ENCODE measurements around the gene MGME1. TPM values are rescaled to one million over a fixed set of nuclear protein-coding genes. Genes with fewer than 3 reads are reported as not detected.

The MGME1 gene
- total RNA-seq, 3 donors from 2014 or later: 10.9 to 25.9 (median 22.3) TPM

DNA sequence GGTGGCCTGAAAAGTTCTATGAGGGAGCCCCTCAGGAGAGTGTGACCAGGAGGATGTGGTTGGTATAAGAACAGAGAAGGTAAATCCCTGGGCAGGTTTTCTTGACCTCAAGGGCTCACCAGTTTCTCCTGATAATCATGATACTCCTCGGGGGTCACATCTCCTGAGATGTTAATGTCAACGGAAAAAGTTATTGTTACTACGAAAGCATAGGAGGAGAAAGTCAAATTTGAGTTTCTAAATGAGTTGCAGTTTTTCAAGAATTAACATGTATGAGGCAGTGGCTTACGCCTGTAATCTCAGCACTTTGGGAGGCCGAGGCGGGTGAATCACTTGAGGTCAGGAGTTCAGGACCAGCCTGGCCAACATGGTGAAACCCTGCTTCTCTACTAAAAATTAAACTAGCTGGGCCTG, 23.4 kb downstream of the MGME1 start:
- no peak overlapping the region for H3K4me3 ChIP-seq
- peaks cover 16% of the 10 kb centered on the region for H3K4me1 ChIP-seq (ENCODE audit: low read depth)
- no peak for TF ChIP-seq CTCF (IDR thresholded peaks at IDR 0.05)
- DNase-seq (no peak), ATAC-seq (no peak)
- intact Hi-C loops (cut with DNase I, micrococcal nuclease): loop anchor here in 1 of 2 donors (10.0 kb wide), 1 partner anchor 487 kb away; no protein-coding TSS in a partner anchor
- no peaks in the 10 kb centered on the region for H3K36me3 ChIP-seq (ENCODE audit: low read depth)
- no peaks in the 10 kb centered on the region for H3K9me3 ChIP-seq

GRCh38 chr20:17992847-17993513, 24.2 kb downstream of the MGME1 start:
- intact Hi-C loops (cut with DNase I, micrococcal nuclease): loop anchor here in 1 of 2 donors (10.0 kb wide), 1 partner anchor 488 kb away; no protein-coding TSS in a partner anchor

GRCh38 chr20:17993546-17993945, 24.7 kb downstream of the MGME1 start:
- no peak for DNase-seq
- intact Hi-C loops (cut with DNase I, micrococcal nuclease): loop anchor here in 1 of 2 donors (10.0 kb wide), 1 partner anchor 489 kb away; no protein-coding TSS in a partner anchor
- H3K9me3 ChIP-seq: no peaks in the 10 kb centered on the region
- ATAC-seq: no peak
- H3K36me3 ChIP-seq (ENCODE audit: low read depth): no peaks in the 10 kb centered on the region
- no peak overlapping the region for H3K4me3 ChIP-seq
- no peak for TF ChIP-seq CTCF (IDR thresholded peaks at IDR 0.05)
- H3K4me1 ChIP-seq (ENCODE audit: low read depth): peaks cover 16% of the 10 kb centered on the region

More at GRCh38 chr20:17992847-17993513, 24.2 kb downstream of the MGME1 start:
- ATAC-seq: peak; percentile 67
- TF ChIP-seq CTCF (IDR thresholded peaks at IDR 0.05): no peak
- peaks cover 16% of the 10 kb centered on the region for H3K4me1 ChIP-seq (ENCODE audit: low read depth)
- H3K4me3 ChIP-seq: no peak overlapping the region
- H3K36me3 ChIP-seq (ENCODE audit: low read depth): no peaks in the 10 kb centered on the region
- no peak for DNase-seq
- no peaks in the 10 kb centered on the region for H3K9me3 ChIP-seq

GRCh38 chr20:17995967-17996819, 27.4 kb downstream of the MGME1 start:
- no peak overlapping the region for H3K4me3 ChIP-seq
- no peaks in the 10 kb centered on the region for H3K36me3 ChIP-seq (ENCODE audit: low read depth)
- peak; percentile 90 for TF ChIP-seq CTCF (IDR thresholded peaks at IDR 0.05)
- DNase-seq: peak in 1 of 3 donors; percentile 76
- H3K4me1 ChIP-seq (ENCODE audit: low read depth): peaks cover 11% of the 10 kb centered on the region
- H3K9me3 ChIP-seq: no peaks in the 10 kb centered on the region
- ATAC-seq: peak; percentile 78
- intact Hi-C loops (cut with DNase I, micrococcal nuclease): loop anchor here in 1 of 2 donors (10.0 kb wide), 1 partner anchor 491 kb away; no protein-coding TSS in a partner anchor

- no peaks in the 10 kb centered on the region for H3K4me1 ChIP-seq (ENCODE audit: low read depth)
- no peak overlapping the region for H3K4me3 ChIP-seq
- DNase-seq (no peak), ATAC-seq (no peak)
- no peaks in the 10 kb centered on the region for H3K36me3 ChIP-seq (ENCODE audit: low read depth)
- H3K9me3 ChIP-seq: no peaks in the 10 kb centered on the region
- intact Hi-C loops (cut with DNase I, micrococcal nuclease): loop anchor here in 1 of 2 donors (10.0 kb wide), 1 partner anchor 494 kb away; no protein-coding TSS in a partner anchor
- no peak for TF ChIP-seq CTCF (IDR thresholded peaks at IDR 0.05)
These were observed 29.6 kb downstream of the MGME1 start for GRCh38 chr20:17998446-17998845.

Data from mucosa of descending colon (tissue), 3 donors.